ENCODE measurements around the gene UTF1. TPM values are rescaled to one million over a fixed set of nuclear protein-coding genes. Genes with fewer than 3 reads are reported as not detected.

The UTF1 gene
- total RNA-seq, 2 experiments from 2014 or later, result not detected

DNA sequence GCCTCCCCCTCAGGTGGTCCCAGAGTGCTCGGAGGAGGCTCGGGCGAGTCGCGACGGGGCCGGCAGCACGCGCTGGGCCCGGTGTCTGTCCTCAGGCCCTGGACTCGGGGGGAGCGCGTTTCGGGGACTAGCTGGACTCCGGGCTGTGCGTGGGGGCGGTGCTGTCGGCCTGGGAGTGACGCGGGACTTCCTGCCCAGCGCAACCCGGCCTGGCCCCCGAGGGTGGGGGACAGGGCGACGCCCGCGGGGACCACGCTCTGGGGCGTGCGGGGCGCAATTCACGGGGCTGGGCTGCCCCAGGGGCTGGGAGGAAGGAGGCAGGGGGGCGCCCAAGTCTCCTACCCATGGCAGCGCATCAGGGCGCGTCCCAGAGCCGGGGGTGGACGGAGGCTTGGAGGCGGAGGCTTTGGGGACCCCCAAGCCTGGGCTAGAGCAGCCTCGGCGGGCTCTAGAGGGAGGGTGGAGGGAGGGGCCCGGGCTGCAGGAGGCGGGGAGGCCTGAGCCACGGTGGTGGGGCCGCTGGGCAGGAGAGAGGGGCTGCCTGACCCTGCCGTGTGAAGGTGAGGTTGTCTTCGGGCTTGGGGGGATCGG lies 5.3 kb downstream of the UTF1 start:
- peaks cover 43% of the 10 kb centered on the region for H3K27me3 Mint-ChIP-seq
- peak overlapping the region; percentile 21 for H3K4me3 Mint-ChIP-seq
- intact Hi-C loops (cut with micrococcal nuclease), result no loop called here
- TF ChIP-seq, protein P1, sequence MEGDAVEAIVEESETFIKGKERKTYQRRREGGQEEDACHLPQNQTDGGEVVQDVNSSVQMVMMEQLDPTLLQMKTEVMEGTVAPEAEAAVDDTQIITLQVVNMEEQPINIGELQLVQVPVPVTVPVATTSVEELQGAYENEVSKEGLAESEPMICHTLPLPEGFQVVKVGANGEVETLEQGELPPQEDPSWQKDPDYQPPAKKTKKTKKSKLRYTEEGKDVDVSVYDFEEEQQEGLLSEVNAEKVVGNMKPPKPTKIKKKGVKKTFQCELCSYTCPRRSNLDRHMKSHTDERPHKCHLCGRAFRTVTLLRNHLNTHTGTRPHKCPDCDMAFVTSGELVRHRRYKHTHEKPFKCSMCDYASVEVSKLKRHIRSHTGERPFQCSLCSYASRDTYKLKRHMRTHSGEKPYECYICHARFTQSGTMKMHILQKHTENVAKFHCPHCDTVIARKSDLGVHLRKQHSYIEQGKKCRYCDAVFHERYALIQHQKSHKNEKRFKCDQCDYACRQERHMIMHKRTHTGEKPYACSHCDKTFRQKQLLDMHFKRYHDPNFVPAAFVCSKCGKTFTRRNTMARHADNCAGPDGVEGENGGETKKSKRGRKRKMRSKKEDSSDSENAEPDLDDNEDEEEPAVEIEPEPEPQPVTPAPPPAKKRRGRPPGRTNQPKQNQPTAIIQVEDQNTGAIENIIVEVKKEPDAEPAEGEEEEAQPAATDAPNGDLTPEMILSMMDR (IDR thresholded peaks at IDR 0.05), result no peak
- DNase-seq (peak; percentile 27), ATAC-seq (peak; percentile 40)
- H3K9me3 Mint-ChIP-seq, result no peaks in the 10 kb centered on the region
- peaks cover 4% of the 10 kb centered on the region for H3K4me1 Mint-ChIP-seq (ENCODE audit: low read depth)
- POLR2A ChIA-PET, result no interaction called here
- CTCF ChIA-PET, result no interaction called here
- H3K27ac Mint-ChIP-seq, result no peak overlapping the region
- H3K36me3 Mint-ChIP-seq (ENCODE audit: low read depth), result no peaks in the 10 kb centered on the region

DNA sequence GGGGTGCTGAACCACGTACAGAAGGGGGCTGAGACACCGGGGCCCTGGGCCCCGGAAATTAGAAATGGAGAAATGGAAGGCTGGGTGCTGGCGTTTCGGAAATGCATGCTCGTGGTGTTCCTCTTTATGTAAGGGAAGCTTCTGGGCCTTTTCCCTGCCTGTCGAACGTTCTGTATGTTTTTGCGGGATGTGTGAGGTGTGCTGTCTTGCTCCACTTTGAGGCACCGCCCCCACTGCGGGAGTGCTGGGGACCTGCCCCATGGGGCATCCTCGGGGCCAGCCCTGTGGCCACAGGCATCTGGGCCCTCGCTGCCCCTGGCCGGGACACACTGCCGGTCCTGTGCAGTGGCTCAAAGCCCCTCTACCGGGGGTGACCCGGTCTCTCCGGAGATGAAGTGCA lies 5.9 kb downstream of the UTF1 start:
- H3K27ac Mint-ChIP-seq, result no peak overlapping the region
- no peak overlapping the region for H3K4me3 Mint-ChIP-seq
- H3K36me3 Mint-ChIP-seq (ENCODE audit: low read depth), result no peaks in the 10 kb centered on the region
- no peaks in the 10 kb centered on the region for H3K9me3 Mint-ChIP-seq
- no peak for DNase-seq
- ATAC-seq, result no peak
- POLR2A ChIA-PET, result no interaction called here
- peaks cover 45% of the 10 kb centered on the region for H3K27me3 Mint-ChIP-seq
- intact Hi-C loops (cut with micrococcal nuclease), result no loop called here
- CTCF ChIA-PET, result no interaction called here
- TF ChIP-seq, protein P1 (IDR thresholded peaks at IDR 0.05), result no peak
- H3K4me1 Mint-ChIP-seq (ENCODE audit: low read depth), result peaks cover 7% of the 10 kb centered on the region

DNA sequence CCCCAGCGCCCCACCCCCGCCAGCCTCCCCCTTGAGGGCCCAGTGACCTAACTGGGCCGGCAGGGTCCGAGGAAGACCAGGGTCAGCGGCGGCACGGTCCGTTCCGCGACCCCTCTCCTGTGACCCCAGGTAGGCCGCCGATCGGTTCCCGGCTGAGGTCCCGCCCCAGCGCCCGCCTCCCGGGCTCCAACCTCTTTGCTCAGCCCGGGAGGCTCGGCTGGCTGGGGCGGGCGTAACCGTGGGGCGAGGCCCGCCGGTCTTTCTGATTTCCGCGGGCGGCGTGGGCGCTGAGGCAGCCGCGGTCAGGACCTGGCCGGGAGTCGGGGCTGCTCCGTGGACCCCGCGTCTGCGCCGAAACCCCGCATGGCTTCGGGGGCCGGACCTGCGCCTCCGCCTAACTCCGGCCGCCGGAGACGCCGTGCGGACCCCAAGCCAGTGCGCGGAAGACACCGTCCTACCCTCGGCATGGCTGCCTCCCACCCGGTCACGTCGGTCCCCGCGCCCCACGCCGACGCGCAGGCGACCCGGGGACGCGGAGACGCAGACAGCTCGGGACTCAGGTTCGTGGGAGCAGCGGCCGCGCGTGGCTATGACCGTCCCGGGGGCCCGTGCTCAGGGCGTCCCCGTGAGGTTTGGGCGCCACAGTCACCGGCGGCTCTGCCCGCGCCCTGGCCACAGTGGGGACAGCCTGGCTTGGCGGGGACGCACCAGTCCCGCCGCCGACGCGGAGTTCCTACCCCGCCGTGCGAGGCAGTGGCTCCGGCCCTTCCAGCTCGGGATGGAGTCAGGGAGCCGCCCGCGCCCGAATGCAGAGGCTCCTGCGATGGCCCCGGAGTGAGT lies 6.6 kb downstream of the UTF1 start:
- DNase-seq (no peak), ATAC-seq (peak; percentile 25)
- H3K4me3 Mint-ChIP-seq, result no peak overlapping the region
- no peaks in the 10 kb centered on the region for H3K36me3 Mint-ChIP-seq (ENCODE audit: low read depth)
- intact Hi-C loops (cut with micrococcal nuclease), result no loop called here
- TF ChIP-seq, protein P1 (IDR thresholded peaks at IDR 0.05), result no peak
- ChIA-PET POLR2A (no interaction called here), CTCF (no interaction called here)
- no peaks in the 10 kb centered on the region for H3K9me3 Mint-ChIP-seq
- H3K27ac Mint-ChIP-seq, result no peak overlapping the region
- H3K4me1 Mint-ChIP-seq (ENCODE audit: low read depth), result peaks cover 14% of the 10 kb centered on the region
- H3K27me3 Mint-ChIP-seq, result peaks cover 47% of the 10 kb centered on the region

DNA sequence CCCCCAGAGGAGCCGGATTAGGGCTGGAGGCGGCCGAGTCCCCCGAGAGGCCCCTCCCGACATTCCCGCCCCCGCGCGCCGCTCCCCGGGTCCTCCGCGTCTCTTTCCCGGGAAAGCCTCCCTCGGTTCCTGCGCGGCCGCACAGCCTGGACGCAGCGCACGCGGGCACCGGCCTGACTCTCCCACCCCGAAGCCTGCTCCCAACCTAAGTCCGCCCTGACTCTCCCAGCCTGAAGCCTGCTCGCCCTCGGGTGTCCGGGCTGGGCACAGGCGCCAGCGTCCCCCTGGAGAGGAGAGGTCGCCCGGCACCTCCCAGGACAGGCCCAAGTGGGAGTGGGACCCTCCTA lies 7.2 kb downstream of the UTF1 start:
- H3K27me3 Mint-ChIP-seq, result peaks cover 45% of the 10 kb centered on the region
- intact Hi-C loops (cut with micrococcal nuclease), result no loop called here
- H3K27ac Mint-ChIP-seq, result no peak overlapping the region
- H3K4me3 Mint-ChIP-seq, result no peak overlapping the region
- ChIA-PET CTCF (no interaction called here), POLR2A (no interaction called here)
- peaks cover 17% of the 10 kb centered on the region for H3K4me1 Mint-ChIP-seq (ENCODE audit: low read depth)
- no peak for DNase-seq
- TF ChIP-seq, protein P1 (IDR thresholded peaks at IDR 0.05), result no peak
- no peaks in the 10 kb centered on the region for H3K9me3 Mint-ChIP-seq
- ATAC-seq, result no peak
- H3K36me3 Mint-ChIP-seq (ENCODE audit: low read depth), result no peaks in the 10 kb centered on the region

All from activated CD8-positive, alpha-beta T cell treated with anti-CD3 and anti-CD28 coated beads for 36 hours (primary cell).